ENCODE data around the gene BCL2L14.
"Not testable (repeated sequence)": the region's sequence is repeated elsewhere in the genome, so short reads cannot be mapped to it uniquely, and the experiment has no call there.

Gene BCL2L14

GRCh38 chr12:12107678-12108077 is 36.9 kb downstream of the BCL2L14 start:
- DNase-seq (ENCODE audit: low read depth in 3 of 3) = no peak

DNA sequence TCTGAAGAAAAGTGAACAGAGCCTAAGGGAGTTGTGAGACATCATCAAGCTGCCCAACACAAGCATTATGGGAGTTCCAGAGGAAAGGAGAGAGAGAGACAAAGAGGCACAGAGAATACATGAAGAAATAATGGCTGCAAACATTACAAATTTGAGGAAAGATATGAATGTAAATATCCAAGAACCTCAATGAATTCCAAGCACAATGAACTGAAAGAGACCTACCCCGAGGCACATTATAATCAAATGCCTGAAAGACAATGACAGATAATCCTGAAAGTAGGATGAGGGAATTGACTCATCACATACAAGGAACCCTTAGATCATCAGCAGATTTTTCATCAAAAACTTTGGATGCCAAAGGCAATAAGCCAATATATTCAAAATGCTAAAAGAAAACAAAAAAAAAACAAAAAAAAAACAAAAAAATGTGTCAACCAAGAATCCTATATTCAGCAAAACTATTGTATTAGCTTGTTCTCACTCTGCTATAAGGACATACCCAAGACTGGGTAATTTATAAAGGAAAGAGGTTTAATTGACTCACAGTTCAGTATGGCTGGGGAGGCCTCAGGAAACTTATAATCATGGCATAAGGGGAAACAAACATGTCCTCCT is 37.8 kb downstream of the BCL2L14 start:
- DNase-seq (ENCODE audit: low read depth in 3 of 3) = no peak

- peak in 1 of 3 experiments; percentile 6 for DNase-seq (ENCODE audit: low read depth in 3 of 3)
These were observed 40.3 kb downstream of the BCL2L14 start for GRCh38 chr12:12110923-12111555.

GRCh38 chr12:12115514-12115913 is 44.8 kb downstream of the BCL2L14 start:
- no peak for DNase-seq (ENCODE audit: low read depth in 3 of 3)

GRCh38 chr12:12116677-12117076 is 45.9 kb downstream of the BCL2L14 start:
- no peak for DNase-seq (ENCODE audit: low read depth in 3 of 3)

- no peak for DNase-seq (ENCODE audit: low read depth in 3 of 3)
These were observed 50.3 kb downstream of the BCL2L14 start for GRCh38 chr12:12121061-12121460.

DNA sequence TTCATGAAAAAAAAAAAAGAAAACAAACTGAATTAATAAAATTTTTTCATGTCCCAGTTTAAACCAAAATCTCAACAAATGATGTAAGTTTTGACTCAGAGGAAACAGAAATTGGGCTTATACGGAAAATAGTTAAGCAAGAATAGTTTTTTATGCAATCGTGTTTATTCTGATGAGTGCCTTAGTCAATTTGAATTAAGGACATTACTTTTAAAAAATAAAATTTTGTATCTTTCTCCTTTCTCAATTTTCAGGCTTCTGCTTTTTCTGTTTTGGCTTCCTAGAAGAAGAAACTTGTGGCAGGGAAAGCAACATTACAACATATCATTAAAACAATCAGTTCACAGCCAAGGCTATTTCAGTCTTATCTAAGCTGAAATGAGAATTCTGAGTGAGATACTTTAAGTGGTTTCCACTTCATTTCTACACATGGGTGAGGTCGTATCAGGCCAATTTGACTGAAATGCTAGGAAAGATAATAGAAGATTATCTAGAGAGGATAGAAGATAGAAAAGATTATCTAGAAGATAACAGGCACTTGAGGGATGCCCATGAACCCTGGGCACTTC is 52.4 kb downstream of the BCL2L14 start:
- no peak for DNase-seq (ENCODE audit: low read depth in 3 of 3)

- no peak for DNase-seq (ENCODE audit: low read depth in 3 of 3)
These were observed 55.8 kb downstream of the BCL2L14 start for GRCh38 chr12:12126551-12126950.

GRCh38 chr12:12127304-12127703 is 56.6 kb downstream of the BCL2L14 start:
- no peak for DNase-seq (ENCODE audit: low read depth in 3 of 3)

GRCh38 chr12:12128670-12129069 is 57.9 kb downstream of the BCL2L14 start:
- no peak for DNase-seq (ENCODE audit: low read depth in 3 of 3)

DNA sequence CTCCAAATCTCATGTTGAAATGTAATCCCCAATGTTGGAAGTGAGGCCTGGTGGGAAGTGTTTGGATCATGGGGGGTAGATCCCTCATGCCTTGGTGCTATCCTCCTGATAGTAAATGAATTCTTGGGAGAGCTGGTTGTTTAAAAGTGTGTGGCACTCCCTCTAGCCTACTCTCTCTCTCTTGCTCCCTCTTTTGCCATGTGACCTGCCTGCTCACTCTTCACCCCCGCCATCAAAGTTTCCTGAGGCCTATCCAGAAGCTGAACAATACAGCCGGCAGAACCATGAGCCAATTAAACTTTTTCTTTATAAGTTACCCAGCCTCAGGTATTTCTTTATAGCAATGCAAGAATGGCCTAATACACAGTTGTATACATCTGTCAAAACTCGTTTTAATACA is 62.5 kb downstream of the BCL2L14 start:
- DNase-seq (ENCODE audit: low read depth in 3 of 3) = no peak

DNA sequence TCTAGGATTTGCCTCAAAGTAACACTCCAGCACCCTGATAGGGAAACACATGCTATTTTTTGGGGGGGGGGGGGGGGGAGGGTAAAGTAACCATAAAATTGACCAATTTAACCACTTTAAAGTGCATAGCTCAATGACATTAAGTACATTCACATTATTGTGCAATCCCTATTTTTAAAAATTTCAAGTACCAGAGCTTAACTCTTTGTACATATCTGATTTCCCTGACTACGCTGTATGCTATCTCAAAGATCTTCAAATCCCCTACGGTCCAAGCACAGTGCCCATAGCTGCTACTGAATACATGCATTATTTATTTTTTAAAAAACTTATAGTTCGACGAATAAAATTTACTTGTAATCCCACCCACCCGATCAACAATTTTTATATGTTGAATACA is 63.0 kb downstream of the BCL2L14 start:
- no peak for DNase-seq (ENCODE audit: low read depth in 3 of 3)

- DNase-seq (ENCODE audit: low read depth in 3 of 3) = no peak
These were observed 67.7 kb downstream of the BCL2L14 start for GRCh38 chr12:12138203-12139154.

DNA sequence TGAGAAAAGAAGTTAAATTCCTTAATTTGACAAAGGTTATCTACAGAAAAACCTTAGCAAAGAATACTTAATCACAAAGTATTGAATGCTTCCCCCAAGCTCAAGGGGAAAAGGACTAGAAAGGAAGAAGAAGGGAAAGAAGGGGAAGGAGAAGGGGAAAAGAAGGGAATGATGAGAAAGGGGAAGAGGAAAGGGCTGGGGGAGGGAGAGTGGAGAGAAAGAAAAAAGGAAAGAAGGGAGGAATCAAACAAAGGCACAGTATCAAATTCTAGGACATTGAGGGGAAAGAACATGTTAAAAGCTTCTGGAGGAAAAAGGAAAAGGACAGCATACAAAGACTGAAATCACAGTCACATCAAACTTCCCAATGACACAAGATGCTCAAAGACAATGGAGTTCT is 70.3 kb downstream of the BCL2L14 start:
- DNase-seq (ENCODE audit: low read depth in 3 of 3) = no peak

DNA sequence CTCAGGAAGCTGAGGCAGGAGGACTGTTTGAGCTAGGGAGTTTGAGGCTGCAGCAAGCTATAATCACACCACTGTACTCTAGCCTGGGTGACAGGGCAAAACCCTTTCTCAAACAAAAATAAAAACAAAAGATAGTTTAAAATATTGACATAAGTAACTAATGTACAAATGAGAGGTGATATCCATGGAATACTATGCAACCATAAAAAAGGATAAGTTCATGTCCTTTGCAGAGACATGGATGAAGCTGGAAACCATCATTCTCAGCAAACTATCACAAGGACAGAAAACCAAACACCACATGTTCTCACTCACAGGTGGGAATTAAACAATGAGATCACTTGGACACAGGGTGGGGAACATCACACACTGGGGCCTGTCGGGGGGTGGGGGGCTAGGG is 73.8 kb downstream of the BCL2L14 start:
- DNase-seq (ENCODE audit: low read depth in 3 of 3) = not testable (repeated sequence)

DNA sequence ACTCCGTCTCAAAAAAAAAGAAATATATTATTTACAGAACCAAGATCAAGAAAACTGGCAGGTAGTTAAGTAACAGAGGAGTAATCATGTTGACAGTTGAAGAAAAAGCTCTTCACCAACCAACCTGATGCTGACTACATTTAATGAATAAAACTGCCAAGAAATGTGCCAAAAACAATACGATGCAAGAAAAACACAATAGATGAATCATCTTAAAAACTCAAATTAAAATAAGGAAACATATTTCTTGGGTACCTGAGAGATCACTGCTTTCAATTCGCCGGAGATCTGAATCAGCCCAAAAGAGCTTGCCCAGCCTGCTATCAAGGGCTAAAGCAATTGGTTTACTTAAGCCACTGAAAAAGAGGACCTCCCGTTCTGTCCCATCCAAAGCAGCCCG is 76.4 kb downstream of the BCL2L14 start:
- no peak for DNase-seq (ENCODE audit: low read depth in 3 of 3)
